Measurements from ENCODE around the gene ADI1.

Gene ADI1, protein sequence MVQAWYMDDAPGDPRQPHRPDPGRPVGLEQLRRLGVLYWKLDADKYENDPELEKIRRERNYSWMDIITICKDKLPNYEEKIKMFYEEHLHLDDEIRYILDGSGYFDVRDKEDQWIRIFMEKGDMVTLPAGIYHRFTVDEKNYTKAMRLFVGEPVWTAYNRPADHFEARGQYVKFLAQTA
- 38.0 to 65.5 (median 48.9) reads per million in 3 experiments for total RNA-seq

DNA sequence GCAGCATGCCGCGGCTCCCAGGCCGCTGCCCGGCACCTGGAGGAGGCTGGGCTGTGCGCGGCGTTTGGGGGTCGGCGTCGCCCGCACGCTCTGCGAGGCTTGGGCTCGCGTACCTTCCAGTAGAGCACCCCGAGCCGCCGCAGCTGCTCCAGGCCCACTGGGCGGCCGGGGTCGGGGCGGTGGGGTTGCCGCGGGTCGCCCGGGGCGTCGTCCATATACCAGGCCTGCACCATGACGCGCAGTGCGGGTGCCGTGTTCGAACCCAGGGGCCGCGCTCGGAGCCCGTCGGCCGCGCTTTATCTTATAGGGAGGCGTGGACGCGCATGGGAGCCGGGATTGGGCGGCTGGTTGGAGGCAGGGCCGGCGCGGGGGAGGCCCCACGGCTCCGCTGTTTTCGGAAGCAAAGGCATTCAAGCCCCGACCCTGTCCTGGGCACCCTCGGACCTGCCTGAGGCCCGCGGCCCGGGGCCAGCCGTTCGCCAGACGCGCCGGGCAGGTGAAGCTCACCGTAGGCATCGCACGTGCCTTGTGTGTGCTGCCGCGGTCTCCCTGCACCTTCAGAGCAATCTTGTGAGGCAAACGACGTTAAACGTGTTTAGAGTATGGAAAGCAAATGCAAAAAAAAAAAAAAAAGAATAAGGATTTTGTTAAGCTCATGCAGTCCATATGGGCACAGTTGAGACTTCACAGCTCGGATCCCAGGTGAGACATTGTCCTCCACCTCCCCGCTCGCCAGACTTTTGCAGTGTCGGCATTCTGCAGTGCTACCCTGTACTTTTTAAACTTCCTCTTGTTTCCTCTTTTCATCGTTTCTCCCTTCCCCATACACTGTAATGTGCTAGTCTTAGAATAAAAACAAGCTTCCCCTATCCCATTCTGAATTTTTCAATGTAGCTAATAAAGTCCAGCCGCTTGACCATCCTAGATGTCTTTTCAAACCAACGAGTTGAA lies at the start of gene ADI1:
Gene ADI1, minus strand, starts transcription at position 277 of the 951 bp plus-strand sequence. Its CDS starts 44 bp downstream, at position 233.
- peak; percentile 78 for DNase-seq

DNA sequence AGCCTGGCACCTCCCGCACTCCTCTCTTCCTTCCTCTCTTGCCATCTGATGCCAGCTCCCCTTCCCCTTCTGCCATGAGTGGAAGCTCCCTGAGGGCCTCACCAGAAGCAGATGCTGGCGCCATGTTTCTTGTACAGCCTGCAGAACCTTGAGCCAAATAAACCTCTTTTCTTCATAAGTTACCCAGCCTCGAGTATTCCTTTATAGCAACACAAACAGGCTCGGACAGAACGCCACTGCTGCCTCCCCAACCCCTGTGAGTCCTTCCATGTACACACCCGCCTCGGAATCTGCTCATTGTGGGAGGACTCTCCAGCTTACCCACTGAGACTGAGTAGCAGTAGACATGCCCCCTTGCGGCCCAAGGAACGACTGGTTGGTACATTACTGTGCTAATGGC lies 47.5 kb upstream of the ADI1 start:
- DNase-seq, result no peak

DNA sequence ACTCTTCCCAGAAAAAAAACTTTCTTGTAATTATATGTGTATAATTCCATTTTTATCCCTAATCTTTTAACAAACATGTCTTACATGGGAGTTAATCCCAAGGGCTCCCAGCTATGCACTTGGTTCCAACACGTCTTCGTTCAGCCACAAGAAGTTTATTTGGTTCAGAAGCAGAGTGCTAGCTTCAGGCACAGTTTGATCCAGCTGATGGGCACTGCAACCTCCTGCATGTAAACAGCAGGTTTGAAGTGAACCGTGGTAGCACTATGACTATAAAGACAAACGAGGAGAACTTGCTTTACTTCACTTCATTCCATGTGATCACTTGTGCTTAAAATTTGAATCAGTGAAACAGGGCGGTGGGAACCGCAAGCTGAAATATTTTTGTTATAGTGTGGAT lies 45.8 kb upstream of the ADI1 start:
- DNase-seq, result no peak

DNA sequence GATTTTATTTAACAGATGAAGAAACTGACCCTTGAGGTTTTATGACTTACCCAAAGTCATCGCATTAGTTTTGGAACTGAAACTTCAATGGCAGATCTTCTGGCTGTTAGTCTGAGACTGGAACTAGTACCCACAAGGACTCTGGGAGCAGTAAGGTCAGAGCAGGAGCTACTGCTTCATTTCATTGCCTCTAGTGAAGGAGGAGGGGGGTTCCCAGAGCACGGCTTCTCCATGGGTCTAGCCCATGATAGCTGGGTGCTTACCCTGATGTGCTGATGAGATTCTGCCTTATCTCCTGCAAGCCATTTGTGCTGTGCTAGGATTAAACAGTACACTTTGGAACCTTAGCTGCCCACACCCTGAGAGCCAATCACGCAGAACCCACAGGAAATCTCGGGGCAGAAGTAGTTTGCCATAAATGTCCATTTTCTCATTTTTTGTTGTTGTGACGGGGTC lies 44.2 kb upstream of the ADI1 start:
- DNase-seq, result no peak

DNA sequence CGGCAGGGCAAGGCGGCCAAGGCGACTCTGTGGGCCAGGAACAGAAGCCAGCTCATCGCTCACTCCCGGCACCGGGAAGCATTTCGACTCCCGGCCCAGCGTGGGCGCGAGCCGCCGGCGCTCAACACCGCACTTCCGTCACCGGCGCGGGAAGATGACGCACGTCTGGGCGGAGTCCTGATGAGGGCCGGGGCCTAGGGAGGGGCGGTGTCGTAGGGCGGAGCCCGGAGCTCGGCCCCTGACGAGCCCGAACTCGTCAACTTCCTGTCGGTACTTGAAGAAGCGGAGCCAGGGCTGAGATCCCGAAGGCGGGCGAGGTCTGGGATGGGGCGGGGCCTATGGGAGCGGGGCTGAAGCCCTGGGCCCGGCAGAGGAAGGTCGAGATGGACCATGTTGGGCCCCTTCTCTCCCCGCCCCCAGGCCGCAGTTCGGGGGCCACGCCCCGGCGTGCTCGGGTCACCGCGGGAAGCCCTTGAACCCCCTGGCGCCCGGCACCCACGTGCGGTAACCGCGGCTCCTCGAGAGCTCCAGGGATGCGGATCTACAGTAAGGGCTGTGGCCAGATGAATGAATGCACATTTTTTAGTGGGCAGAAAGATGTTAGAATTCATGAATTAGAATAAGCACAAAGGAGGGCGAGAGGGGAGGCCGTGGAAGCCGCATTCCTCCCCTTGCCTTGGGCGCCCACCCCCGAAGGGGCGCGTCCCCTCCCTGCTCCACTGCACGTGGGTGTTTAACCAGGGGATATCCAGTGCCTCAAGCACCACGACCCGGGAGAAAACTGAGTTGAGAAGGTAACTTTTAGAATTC lies 39.1 kb upstream of the ADI1 start, which contains the start of gene RNASEH1:
Gene RNASEH1, minus strand, starts transcription at position 129 of the 810 bp plus-strand sequence. Its CDS starts 73 bp downstream, at position 56.
- DNase-seq, result peak; percentile 95

DNA sequence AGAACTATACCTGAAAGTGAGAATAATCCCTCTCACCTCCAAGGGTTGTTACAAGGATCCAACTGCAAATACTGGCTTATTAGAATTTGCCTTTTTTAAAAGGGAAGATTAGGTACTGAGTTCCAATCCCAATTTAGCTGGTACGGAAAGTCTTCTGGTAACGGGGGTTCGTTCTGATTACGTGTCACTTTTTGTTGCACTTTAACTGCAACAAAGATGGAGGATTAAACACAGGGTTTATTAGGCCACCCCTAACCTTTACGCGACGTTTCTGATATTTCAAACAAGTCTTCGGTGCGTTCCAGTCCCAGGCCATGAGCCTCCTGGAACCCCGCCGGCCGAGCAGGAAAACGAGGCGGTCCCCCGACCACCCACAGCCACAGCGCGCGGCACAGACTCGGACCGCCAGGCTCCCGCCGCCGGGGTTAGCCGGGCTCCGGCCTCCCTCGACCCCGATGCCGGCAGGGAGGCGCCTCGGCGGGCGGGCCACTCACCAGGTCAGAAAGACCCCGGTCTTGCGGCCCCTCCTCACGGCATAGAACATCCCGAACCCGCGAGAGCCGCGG lies 38.4 kb upstream of the ADI1 start:
- DNase-seq, result no peak

DNA sequence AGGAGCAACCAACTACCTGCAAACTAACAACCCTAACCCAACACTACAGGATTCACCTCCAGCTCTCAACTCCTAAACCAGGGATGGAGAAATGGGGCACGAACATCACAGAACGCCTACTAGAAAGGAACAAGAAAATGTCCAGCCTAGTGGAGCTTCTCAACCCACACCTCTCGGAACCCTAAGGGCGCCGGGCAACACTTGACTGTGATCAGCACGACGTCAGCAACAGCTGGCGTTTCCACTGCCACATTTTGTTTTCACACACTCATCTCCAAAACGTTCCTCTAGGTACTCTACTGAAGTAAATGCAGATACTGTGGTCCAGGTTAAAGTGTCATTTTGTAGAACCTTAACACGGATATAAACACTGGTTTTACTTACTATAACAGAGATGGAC lies 34.6 kb upstream of the ADI1 start:
- DNase-seq, result no peak

DNA sequence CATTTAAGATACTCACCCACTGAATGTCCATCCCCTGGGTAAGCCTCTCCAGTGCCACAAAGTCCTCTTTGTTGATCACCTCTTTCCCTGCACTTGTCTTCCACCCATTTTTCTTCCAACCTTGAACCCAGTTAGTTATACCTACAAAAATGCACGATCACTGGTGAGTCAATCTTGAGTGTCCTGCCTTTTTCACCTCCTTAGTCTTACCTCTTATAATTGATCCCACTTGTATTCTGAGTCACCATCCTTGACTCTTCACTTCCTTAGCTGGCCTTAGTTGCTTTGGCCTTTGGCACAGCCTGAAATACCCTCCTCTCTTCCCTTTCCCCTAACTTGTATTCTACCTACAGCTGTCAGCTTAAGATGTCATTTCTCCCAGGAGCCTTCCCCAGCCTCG lies 28.6 kb upstream of the ADI1 start:
- DNase-seq, result no peak

DNA sequence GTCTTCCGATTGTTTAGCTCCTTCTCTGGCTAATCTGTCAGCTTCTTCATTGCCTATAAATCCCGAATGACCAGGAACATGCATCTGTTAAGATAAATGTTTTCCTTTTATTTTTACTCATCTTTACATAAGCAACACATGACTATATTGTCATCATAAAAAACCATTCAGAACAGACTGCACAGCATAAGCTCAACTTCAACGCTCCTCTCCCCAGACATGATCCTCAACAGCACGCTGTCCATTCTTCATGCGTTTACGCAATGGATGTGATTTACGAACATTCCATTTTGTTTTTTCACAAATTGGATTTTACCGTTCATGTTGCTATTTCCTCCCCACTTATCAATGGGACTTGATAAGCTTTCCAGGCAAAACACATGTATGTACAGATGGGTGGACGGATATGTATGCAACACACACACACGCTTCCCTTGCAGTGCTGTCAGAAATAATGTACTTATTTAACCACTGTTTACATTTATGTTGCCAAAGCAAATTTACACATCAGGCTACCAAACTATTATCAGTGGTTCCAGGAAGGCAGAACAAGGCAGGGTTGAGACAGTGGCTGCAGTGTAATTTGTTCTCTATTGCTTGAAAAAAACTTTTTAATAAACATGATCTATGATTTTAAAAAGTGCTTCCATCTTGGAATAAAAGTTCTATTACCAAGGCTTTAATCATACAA lies 26.6 kb upstream of the ADI1 start:
- no peak for DNase-seq

DNA sequence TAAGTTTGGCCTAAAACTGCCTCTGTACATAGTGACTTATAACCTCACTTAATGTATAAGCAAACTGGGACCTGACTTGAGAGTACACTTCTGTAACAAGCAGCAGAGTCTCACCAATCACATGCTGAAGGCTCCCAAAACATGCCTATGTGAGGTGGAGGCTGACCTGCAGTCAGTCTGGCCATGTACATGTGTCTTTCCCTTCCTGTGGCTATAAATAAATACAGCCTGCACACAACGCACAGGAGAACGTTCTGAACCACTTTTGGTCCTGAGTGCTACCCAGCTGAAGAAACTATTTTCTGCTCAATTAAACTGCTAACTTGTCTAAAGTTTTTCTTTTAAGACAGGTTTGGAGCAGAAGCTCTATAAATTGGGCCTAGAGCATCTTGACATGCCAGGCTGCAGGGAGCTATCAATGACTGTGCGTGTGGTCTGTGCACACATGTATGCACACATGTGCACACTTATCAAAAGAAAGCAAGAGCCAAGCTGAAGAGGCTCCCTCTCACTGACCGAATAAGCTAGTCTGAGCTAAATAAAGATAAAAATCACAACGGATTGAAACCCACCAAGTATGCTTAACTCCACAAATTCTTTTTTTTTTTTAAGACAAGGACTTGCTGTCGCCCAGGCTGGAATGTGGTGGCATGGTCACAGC lies 23.8 kb upstream of the ADI1 start:
- no peak for DNase-seq

DNA sequence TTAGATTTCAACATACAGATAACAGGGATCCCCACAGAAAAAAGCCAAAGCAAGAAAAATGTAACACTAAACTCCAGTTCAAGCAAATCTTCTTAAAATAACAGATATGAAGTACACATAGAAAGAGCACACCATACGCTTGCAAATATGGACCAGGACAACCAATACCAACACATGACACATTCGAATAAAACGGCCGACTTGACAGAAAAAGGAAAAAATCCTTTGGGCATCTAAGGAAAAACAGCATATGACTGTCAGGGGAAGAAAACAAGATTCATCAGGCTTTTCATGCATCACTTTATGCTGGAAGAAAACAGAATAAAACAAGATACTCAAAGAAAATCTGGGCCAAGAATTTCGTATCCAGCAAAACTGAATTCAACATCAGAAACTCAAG lies 22.8 kb upstream of the ADI1 start:
- no peak for DNase-seq

DNA sequence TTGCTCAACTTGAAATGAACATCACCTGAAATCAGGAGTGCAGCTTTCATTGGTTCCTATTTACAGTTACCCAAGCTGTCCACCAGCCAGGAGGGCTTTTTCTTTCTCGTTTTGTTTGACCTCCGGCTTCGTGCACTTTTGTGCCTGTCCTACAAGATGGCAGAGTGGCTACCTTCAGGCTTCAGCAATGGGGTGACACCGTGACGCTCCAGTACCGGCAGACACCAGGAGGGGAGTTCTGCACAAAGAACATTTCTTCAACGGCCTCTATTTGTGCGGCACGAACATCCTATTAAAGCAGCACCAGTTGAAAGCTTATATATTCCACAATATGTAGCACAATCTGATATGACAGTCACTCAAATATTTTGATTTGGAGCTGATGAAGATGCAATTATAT lies 20.5 kb upstream of the ADI1 start:
- DNase-seq, result no peak

DNA sequence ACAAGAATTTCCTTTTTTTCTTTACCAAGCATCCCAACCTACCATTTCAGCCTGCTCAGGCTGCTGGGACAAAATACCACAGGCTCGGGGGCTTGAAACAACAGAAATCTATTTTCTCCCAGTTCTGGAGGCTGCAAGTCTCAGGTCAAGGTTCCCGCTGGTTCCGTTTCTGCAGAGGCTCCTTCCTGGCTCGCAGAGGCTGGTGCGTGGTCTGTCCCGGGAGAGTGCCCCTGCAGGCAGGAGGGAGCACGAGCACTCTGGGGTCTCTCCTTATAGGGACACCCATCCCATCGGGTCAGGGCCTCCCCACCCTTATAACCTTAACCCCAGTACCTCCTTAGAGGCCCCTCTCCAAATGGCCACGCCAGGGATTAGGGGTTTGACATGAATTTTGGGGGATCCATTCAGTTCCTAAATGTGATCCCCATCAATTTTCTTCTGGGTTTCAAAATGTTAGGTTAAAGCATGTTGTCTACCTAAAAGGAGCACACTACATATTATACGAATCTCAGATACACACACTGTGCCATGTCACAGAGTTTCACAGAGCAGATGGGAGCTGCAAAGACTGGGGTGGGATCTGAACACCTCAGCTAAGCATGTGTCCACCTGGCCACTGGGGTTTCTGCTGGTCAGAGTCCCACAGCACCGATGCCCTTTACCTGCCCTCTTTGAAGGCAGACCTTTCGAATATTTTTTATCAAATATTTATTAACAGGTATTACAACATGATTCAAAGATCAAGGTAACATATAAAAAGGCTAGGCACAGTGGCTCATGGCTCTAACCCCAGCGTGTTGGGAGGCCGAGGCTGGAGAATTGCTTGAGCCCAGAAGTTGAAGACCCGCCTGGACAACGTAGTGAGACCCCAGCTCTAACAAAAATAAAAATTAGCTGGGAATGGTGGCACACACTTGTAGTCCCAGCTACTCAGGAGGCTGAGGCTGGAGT lies 17.6 kb upstream of the ADI1 start:
- no peak for DNase-seq

DNA sequence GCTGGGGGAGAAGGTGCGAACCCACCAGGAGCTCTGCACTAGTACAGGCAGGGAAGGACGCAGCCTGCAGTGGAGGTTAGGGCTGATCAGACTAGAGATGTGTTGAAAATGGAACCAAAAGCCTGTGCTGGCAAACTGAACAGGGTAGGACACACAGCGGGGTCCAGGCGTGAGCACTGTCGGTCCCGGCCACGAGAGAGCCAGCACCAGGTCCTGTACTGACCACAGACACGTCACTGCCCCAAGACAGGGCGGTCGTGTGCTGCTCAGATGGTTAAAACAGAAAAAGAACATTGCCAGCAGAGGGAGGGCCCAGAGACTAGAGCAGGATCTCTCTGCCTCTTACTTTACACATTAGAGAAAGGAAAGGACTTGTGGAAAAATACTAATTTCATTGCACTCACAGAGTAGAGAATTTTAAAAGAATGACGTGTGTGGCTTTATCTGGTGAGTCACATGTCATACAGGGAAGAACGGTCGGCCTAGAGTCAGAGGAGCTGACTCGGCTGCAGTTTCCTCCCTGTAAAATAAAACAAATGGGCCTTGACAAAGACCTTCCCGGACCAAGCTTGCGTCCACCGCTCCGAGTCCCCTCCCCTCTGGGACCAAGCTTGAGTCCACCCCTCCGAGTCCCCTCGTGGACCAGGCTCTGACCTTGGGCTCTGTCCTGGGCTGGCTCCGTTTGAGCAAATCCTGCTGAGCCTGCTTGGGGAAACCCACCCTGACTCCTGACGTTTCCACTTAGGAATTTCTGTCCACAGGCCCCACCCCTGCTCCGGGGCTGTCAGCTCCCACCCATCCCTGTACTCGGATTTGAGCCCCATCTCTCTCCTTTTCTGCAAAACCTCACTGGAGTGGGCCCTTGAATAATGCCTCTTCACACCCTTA lies 16.7 kb upstream of the ADI1 start:
- DNase-seq, result no peak

DNA sequence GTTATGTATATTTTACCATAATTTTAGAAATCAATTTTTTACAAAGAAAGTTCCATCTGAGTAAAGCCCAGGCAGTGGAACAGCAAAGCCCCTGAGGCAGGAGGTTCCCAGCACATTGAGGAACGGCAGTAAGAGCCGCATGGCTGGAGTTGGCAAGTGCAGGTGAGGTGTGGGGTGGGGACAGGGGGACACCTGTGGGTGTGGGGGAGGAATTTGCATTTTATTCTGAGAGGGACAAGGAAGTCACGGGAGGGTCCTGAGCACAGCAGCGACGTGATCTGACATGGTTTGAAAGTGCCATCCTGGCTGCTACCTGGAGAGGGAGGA lies 16.1 kb upstream of the ADI1 start:
- DNase-seq, result no peak

DNA sequence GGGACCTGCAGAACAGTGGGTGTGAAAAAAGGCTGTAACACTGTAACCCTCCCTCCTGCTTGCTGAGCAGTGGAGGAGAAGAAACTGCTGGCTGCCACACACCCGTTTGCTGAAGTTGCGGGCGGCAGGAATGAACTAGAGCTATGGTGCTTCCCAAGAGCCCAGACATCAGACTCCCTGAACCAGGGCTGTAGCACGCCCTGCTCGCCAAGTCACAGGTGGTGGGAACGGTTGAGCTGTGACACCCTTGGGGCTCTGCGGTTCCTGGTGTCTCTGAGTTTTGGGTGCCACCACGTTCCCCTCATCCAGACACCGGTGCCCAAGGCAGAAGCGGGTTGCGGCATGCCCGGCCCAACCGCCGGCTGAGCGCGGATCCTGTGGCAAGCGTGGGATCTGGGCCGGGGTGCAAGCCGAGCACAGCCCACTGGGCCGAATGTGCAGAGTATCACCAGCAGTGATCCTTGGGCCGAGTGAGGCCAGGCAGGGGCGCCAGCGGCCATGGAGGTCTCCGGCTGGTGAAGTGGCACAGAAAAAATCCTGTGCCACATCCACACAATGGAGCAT lies 15.0 kb upstream of the ADI1 start:
- DNase-seq, result no peak

DNA sequence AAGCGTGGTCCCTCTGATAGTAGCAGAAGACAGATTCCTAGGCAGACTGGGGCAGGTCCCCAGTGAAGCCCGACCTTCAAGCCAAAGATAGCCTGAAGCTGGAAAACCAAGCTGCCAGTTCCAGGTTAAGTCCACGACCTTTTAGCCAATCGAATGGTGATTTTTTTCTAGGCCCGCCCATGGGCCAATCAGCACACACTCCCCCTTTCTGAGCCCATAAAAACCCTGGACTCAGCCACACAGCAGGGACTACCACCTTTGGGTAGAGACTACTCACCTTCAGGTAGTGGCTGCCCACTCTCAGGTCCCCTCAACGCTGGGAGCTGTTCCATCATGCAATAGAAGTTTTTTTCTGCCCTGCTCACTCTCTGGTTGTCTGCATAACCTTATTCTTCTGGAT lies 14.5 kb upstream of the ADI1 start:
- no peak for DNase-seq

DNA sequence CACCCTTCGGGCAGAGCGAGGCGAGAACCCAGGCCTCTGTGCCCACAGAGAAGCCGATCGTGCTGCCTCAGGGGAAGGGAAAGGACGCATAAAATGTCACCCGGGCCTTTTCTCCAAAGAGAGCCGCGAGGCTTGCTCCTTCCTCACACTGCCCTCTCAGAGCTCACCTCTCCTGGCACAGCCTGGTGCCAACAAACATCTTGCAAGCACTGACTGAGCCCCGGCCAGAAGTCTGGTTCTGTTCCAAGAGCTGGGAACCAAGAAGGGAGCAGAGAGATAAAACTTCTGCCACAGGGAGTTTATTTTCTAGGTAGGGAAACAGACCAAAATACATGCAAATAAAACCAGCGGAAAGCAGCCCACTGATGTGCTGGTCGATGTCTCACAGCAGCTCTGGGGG lies 13.6 kb upstream of the ADI1 start:
- DNase-seq, result no peak
